H9 (cell line): Measurements from ENCODE around the gene LRPPRC. TPM values are rescaled to one million over a fixed set of nuclear protein-coding genes. Genes with fewer than 3 reads are reported as not detected.

Experiments used
- DNase-seq: peaks from one replicate; pipeline ENCODE4 v3.0.0-alpha.2; 2017
- H2AFZ ChIP-seq: one replicate; pipeline ENCODE4 v1.6.1; 2013; ENCODE audit warnings: mild to moderate bottlenecking, low read length, control low read depth, moderate library complexity
- H2AK5ac ChIP-seq: 2 replicates; pipeline ENCODE4 v1.6.1; 2013; ENCODE audit warnings: low read length, control low read depth, mixed read lengths; ENCODE audit not compliant: insufficient read length
- H2BK120ac ChIP-seq: one replicate; pipeline ENCODE4 v1.6.1; 2013; ENCODE audit warnings: low read depth, mild to moderate bottlenecking, low read length, control low read depth, inconsistent platforms; ENCODE audit not compliant: poor library complexity, severe bottlenecking
- H2BK12ac ChIP-seq: 2 replicates; pipeline ENCODE4 v1.6.1; 2013; ENCODE audit warnings: low read length, control low read depth, mixed read lengths, low read depth; ENCODE audit not compliant: insufficient read length
- H2BK15ac ChIP-seq: 2 replicates; pipeline ENCODE4 v1.6.1; 2013; ENCODE audit warnings: low read depth, low read length, control low read depth
- H2BK20ac ChIP-seq: one replicate; pipeline ENCODE4 v1.6.1; 2013; ENCODE audit warnings: low read depth, mild to moderate bottlenecking, low read length, control low read depth, inconsistent platforms; ENCODE audit not compliant: poor library complexity, severe bottlenecking
- H2BK5ac ChIP-seq: 2 replicates; pipeline ENCODE4 v1.6.1; 2013; ENCODE audit warnings: low read length, control low read depth, mixed read lengths; ENCODE audit not compliant: insufficient read length
- H3K14ac ChIP-seq: 2 replicates; pipeline ENCODE4 v1.6.1; 2013; ENCODE audit warnings: low read length, control low read depth; ENCODE audit not compliant: insufficient read depth
- H3K18ac ChIP-seq: 2 replicates; pipeline ENCODE4 v1.6.1; 2013; ENCODE audit warnings: low read depth, mild to moderate bottlenecking, mixed read lengths, low read length, control low read depth; ENCODE audit not compliant: insufficient read length
- H3K23ac ChIP-seq: 2 replicates; pipeline ENCODE4 v1.6.1; 2013; ENCODE audit warnings: low read length, control low read depth, mixed read lengths, low read depth; ENCODE audit not compliant: insufficient read length
- H3K23me2 ChIP-seq: 2 replicates; pipeline ENCODE4 v1.6.1; 2013; ENCODE audit warnings: low read depth, mild to moderate bottlenecking, mixed read lengths, low read length, control low read depth; ENCODE audit not compliant: insufficient read length, poor library complexity, severe bottlenecking
- H3K27ac ChIP-seq: 2 replicates; pipeline ENCODE4 v1.5.1; 2013; ENCODE audit warnings: low read length, control low read depth, mixed read lengths, low read depth; ENCODE audit not compliant: insufficient read length
- H3K27me3 ChIP-seq: 2 replicates; pipeline ENCODE4 v1.6.1; 2013; ENCODE audit warnings: low read length, control low read depth, inconsistent platforms; ENCODE audit not compliant: insufficient read depth
- H3K4ac ChIP-seq: 2 replicates; pipeline ENCODE4 v1.6.1; 2013; ENCODE audit warnings: low read depth, mild to moderate bottlenecking, control low read depth, inconsistent platforms, low read length, moderate library complexity
- H3K4me1 ChIP-seq: 2 replicates; pipeline ENCODE4 v1.6.1; 2013; ENCODE audit warnings: low read length, control low read depth, inconsistent platforms; ENCODE audit not compliant: insufficient read depth
- H3K4me2 ChIP-seq: 2 replicates; pipeline ENCODE4 v1.6.1; 2013; ENCODE audit warnings: low read length, control low read depth, mixed read lengths; ENCODE audit not compliant: insufficient read length, insufficient read depth
- H3K56ac ChIP-seq: 2 replicates; pipeline ENCODE4 v1.6.1; 2013; ENCODE audit warnings: low read depth, mild to moderate bottlenecking, mixed read lengths, low read length, control low read depth; ENCODE audit not compliant: insufficient read length
- H3K79me1 ChIP-seq: 2 replicates; pipeline ENCODE4 v1.6.1; 2013; ENCODE audit warnings: low read depth, mild to moderate bottlenecking, moderate library complexity, low read length, control low read depth, inconsistent platforms; ENCODE audit not compliant: insufficient read depth, poor library complexity, severe bottlenecking
- H3K79me2 ChIP-seq: 2 replicates; pipeline ENCODE4 v1.6.1; 2013; ENCODE audit warnings: low read length, control low read depth, inconsistent platforms; ENCODE audit not compliant: insufficient read depth
- H3K9ac ChIP-seq: 2 replicates; pipeline ENCODE4 v1.6.1; 2013; ENCODE audit warnings: low read length, control low read depth, mixed read lengths; ENCODE audit not compliant: insufficient read length; ENCODE audit errors: extremely low read depth
- H3K9me3 ChIP-seq: one replicate; pipeline ENCODE4 v1.6.1; 2013; ENCODE audit warnings: low read depth, low read length, inconsistent platforms; ENCODE audit not compliant: control insufficient read depth
- H3T11ph ChIP-seq: one replicate; pipeline ENCODE4 v1.6.1; 2013; ENCODE audit warnings: mild to moderate bottlenecking, low read length, control low read depth, inconsistent platforms
- H4K20me1 ChIP-seq: one replicate; pipeline ENCODE4 v1.6.1; 2013; ENCODE audit not compliant: control insufficient read depth, insufficient read length, insufficient read depth
- H4K5ac ChIP-seq: 2 replicates; pipeline ENCODE4 v1.6.1; 2013; ENCODE audit warnings: low read depth, mild to moderate bottlenecking, mixed read lengths, low read length, control low read depth; ENCODE audit not compliant: insufficient read length
- H4K8ac ChIP-seq: replicated peaks from 2 replicates; pipeline ENCODE4 v1.6.1; 2013; ENCODE audit warnings: low read length, control low read depth, mixed read lengths, low read depth; ENCODE audit not compliant: insufficient read length
- H4K91ac ChIP-seq: 2 replicates; pipeline ENCODE4 v1.6.1; 2013; ENCODE audit warnings: low read depth, mild to moderate bottlenecking, moderate library complexity, mixed read lengths, low read length, control low read depth; ENCODE audit not compliant: insufficient read length
- H3K27ac Mint-ChIP-seq, 3 experiments: 2 replicates in 2 of 3; 3 replicates in 1 of 3; pipeline ENCODE4 v1.8.0; 2020 to 2021; ENCODE audit warnings: mixed read lengths in 3 of 3, mild to moderate bottlenecking in 1 of 3, moderate library complexity in 1 of 3
- H3K27me3 Mint-ChIP-seq: 2 replicates; pipeline ENCODE4 v1.8.0; 2021; ENCODE audit warnings: low read depth, mild to moderate bottlenecking, moderate library complexity, mixed read lengths
- H3K36me3 Mint-ChIP-seq, 3 experiments: 2 replicates in 2 of 3; 3 replicates in 1 of 3; pipeline ENCODE4 v1.8.0; 2020 to 2021; ENCODE audit warnings: low read depth in 3 of 3, mixed read lengths in 3 of 3; ENCODE audit not compliant: insufficient read depth in 1 of 3
- H3K4me1 Mint-ChIP-seq, 2 experiments: 2 replicates each; pipeline ENCODE4 v1.8.0; 2020; ENCODE audit warnings: mixed read lengths in 2 of 2
- H3K4me3 Mint-ChIP-seq, 2 experiments: 2 replicates in 1 of 2; 3 replicates in 1 of 2; pipeline ENCODE4 v1.8.0; 2020 to 2021; ENCODE audit warnings: mild to moderate bottlenecking in 2 of 2, mixed read lengths in 2 of 2, moderate library complexity in 1 of 2
- H3K9me3 Mint-ChIP-seq, 2 experiments: 2 replicates in 1 of 2; 3 replicates in 1 of 2; pipeline ENCODE4 v1.8.0; 2020; ENCODE audit warnings: mild to moderate bottlenecking in 2 of 2, mixed read lengths in 2 of 2, moderate library complexity in 1 of 2
- CTCF ChIP-seq: fragments of 200-600 bp; sonication (generic); conservative IDR thresholded peaks from 3 replicates; pipeline ENCODE4 v1.8.0; 2021; ENCODE audit warnings: antibody characterized with exemption, mild to moderate bottlenecking
- WGBS: extraction: QIAGEN DNeasy Blood & Tissue Kit; methylation state at CpG from one replicate; pipeline ENCODE4 v1.1.7; 2013; ENCODE audit warnings: missing lambda C conversion rate, low lambda C conversion rate, mixed read lengths; ENCODE audit not compliant: insufficient read length; ENCODE audit errors: extremely low coverage; 5-methylcytosine and 5-hydroxymethylcytosine counted together
- total RNA-seq: library from RNA; stranded (reverse); gene quantifications from 2 replicates; pipeline ENCODE4 v1.2.1, GENCODE V29; 2021

LRPPRC gene
- total RNA-seq, 1 experiment from 2014 or later = 182 TPM

- Histone ChIP-seq H3K4me2 (no peak overlapping the region), H3K18ac (no peak overlapping the region), H3K23ac (no peak overlapping the region), H3K4me1 (peaks cover 4% of the 10 kb centered on the region), H2BK15ac (no peak overlapping the region), H3K27ac (no peak overlapping the region), H4K5ac (no peak overlapping the region), H3K14ac (no peak overlapping the region), H2BK20ac (no peak overlapping the region), H2AK5ac (no peak overlapping the region), H4K20me1 (no peaks in the 10 kb centered on the region), H4K8ac (no peak overlapping the region), H3K79me2 (no peaks in the 10 kb centered on the region), H3T11ph (no peak overlapping the region), H3K79me1 (no peaks in the 10 kb centered on the region), H3K23me2 (no peaks in the 10 kb centered on the region), H3K27me3 (no peaks in the 10 kb centered on the region), H2AFZ (no peak overlapping the region), H3K9ac (no peak overlapping the region), H2BK120ac (no peak overlapping the region), H4K91ac (no peak overlapping the region), H3K4ac (no peak overlapping the region), H3K56ac (no peak overlapping the region), H3K9me3 (no peaks in the 10 kb centered on the region), H2BK12ac (no peak overlapping the region), H2BK5ac (no peak overlapping the region)
- Mint-ChIP-seq H3K4me1 (peaks cover 4 to 13% of the 10 kb centered on the region in 2 experiments), H3K4me3 (no peak overlapping the region), H3K27me3 (peaks cover 7% of the 10 kb centered on the region), H3K36me3 (peaks cover 0 to 4% (median 0%) of the 10 kb centered on the region in 3 experiments; a peak in 3 of 7 replicates), H3K27ac (no peak overlapping the region), H3K9me3 (no peaks in the 10 kb centered on the region)
- WGBS = no CpG with 5 or more reads among the region's 5 CpGs
- no peak for TF ChIP-seq CTCF
- DNase-seq = no peak
Measured at GRCh38 chr2:43880952-43881351, 114.8 kb downstream of the LRPPRC start.
